Measurements from ENCODE around the gene KRT86.

GRCh38 chr12:52295663-52296062 is 21.2 kb downstream of the KRT86 start:
- TF ChIP-seq CTCF (IDR thresholded peaks at IDR 0.05) (no peak), POLR2A (IDR thresholded peaks at IDR 0.05) (no peak)

Data from Peyer's patch (tissue), 4 donors.